Hepatocyte (in vitro differentiated cells): ENCODE measurements around the gene RMND1. TPM values are rescaled to one million over a fixed set of nuclear protein-coding genes. Genes with fewer than 3 reads are reported as not detected.
A peak's percentile ranks its signal among the peaks of the same experiment; 100 is the strongest.

Experiments used
- DNase-seq: peaks from one replicate; pipeline ENCODE4 v3.0.0-alpha.2; 2016; ENCODE audit warnings: low spot score
- H2AFZ ChIP-seq: fragments of 200-600 bp; sonication (generic); 2 replicates; pipeline ENCODE4 v1.6.0; 2016; ENCODE audit warnings: antibody characterized with exemption, mild to moderate bottlenecking
- H3K27ac ChIP-seq: fragments of 200-600 bp; sonication (generic); 2 replicates; pipeline ENCODE4 v1.5.1; 2016; ENCODE audit warnings: mild to moderate bottlenecking
- H3K27me3 ChIP-seq: fragments of 200-600 bp; sonication (generic); 2 replicates; pipeline ENCODE4 v1.6.1; 2016
- H3K36me3 ChIP-seq: fragments of 200-600 bp; sonication (generic); replicated peaks from 2 replicates; pipeline ENCODE4 v1.5.1; 2016; ENCODE audit warnings: low read depth; ENCODE audit not compliant: insufficient read depth
- H3K4me1 ChIP-seq: fragments of 200-600 bp; sonication (generic); 2 replicates; pipeline ENCODE4 v1.5.1; 2016; ENCODE audit warnings: mild to moderate bottlenecking, moderate library complexity; ENCODE audit not compliant: insufficient read depth
- H3K4me2 ChIP-seq: fragments of 200-600 bp; sonication (generic); 2 replicates; pipeline ENCODE4 v1.6.0; 2016
- H3K4me3 ChIP-seq: fragments of 200-600 bp; sonication (generic); 2 replicates; pipeline ENCODE4 v1.5.1; 2016; ENCODE audit warnings: mild to moderate bottlenecking
- H3K79me2 ChIP-seq: fragments of 200-600 bp; sonication (generic); 2 replicates; pipeline ENCODE4 v1.6.0; 2017; ENCODE audit warnings: mild to moderate bottlenecking
- H3K9me2 ChIP-seq: fragments of 200-600 bp; sonication (generic); replicated peaks from 2 replicates; pipeline ENCODE4 v1.6.0; 2017; ENCODE audit warnings: mild to moderate bottlenecking; ENCODE audit not compliant: insufficient read depth
- H3K9me3 ChIP-seq: fragments of 200-600 bp; sonication (generic); 2 replicates; pipeline ENCODE4 v1.5.1; 2016; ENCODE audit warnings: low read depth, mild to moderate bottlenecking
- H4K20me1 ChIP-seq: fragments of 200-600 bp; sonication (generic); 2 replicates; pipeline ENCODE4 v1.6.0; 2016; ENCODE audit warnings: mild to moderate bottlenecking; ENCODE audit not compliant: insufficient read depth, poor library complexity, severe bottlenecking
- EZH2 ChIP-seq: fragments of 200-600 bp; sonication (generic); IDR thresholded peaks from 2 replicates; pipeline ENCODE4 v1.6.1; 2016; ENCODE audit warnings: antibody characterized with exemption, mild to moderate bottlenecking, borderline replicate concordance
- EZH2phosphoT487 ChIP-seq: fragments of 200-600 bp; sonication (generic); IDR thresholded peaks from one replicate; pipeline ENCODE4 v1.6.1; 2018; ENCODE audit warnings: antibody characterized with exemption, mild to moderate bottlenecking, low read depth, moderate library complexity; ENCODE audit not compliant: unreplicated experiment, severe bottlenecking
- WGBS: methylation state at CpG from one replicate; pipeline ENCODE4 v1.1.6; 2016; ENCODE audit warnings: low lambda C conversion rate; ENCODE audit errors: missing lambda C conversion rate; 5-methylcytosine and 5-hydroxymethylcytosine counted together
- polyA plus RNA-seq: library from polyadenylated mRNA; unstranded; fragments of >200 nt; fragmentation: Nextera tagmentation; extraction: Ambion mirVana; gene quantifications from 2 replicates; pipeline ENCODE4 v1.2.1, GENCODE V29; 2016
- total RNA-seq: library from RNA; depleted of rRNA; stranded (reverse); fragments of >200 nt; gene quantifications from 2 replicates; pipeline ENCODE4 v1.2.3, GENCODE V29; 2014
- TF ChIP-seq, protein P1 (sequence below): fragments of 200-600 bp; sonication (generic); IDR thresholded peaks from 2 replicates; pipeline ENCODE4 v1.5.1; 2016; ENCODE audit warnings: antibody characterized with exemption, mild to moderate bottlenecking; ENCODE audit not compliant: poor library complexity

Gene RMND1
- total and polyA plus RNA-seq, 2 experiments from 2014 or later = 24.1 to 41.9 TPM

DNA sequence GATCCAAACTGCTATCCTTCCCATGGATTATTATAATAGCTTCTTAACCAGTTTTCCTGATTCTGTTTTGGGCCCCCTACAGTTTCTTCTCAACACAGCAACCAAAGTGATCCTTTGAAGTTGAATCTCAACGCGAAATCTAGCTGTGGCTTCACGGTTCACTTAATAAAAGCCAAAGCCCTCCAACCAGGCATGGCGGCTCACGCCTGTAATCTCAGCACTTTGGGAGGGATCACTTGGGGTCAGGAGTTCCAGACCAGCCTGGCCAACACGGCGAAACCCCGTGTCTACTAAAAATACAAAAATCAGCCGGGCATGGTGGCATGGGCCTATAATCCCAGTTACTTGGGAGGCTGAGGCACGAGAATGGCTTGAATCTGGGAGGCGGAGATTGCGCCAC, 3.3 kb downstream of the RMND1 start:
- Histone ChIP-seq H3K27me3 (no peaks in the 10 kb centered on the region), H3K4me3 (no peak overlapping the region), H3K36me3 (no peaks in the 10 kb centered on the region), H4K20me1 (no peaks in the 10 kb centered on the region), H2AFZ (no peak overlapping the region), H3K9me3 (no peaks in the 10 kb centered on the region), H3K27ac (no peak overlapping the region), H3K79me2 (peaks cover 72% of the 10 kb centered on the region), H3K4me1 (peaks cover 4% of the 10 kb centered on the region), H3K9me2 (no peaks in the 10 kb centered on the region), H3K4me2 (no peak overlapping the region)
- TF ChIP-seq EZH2 (no peak), EZH2phosphoT487 (no peak)
- TF ChIP-seq, protein P1, sequence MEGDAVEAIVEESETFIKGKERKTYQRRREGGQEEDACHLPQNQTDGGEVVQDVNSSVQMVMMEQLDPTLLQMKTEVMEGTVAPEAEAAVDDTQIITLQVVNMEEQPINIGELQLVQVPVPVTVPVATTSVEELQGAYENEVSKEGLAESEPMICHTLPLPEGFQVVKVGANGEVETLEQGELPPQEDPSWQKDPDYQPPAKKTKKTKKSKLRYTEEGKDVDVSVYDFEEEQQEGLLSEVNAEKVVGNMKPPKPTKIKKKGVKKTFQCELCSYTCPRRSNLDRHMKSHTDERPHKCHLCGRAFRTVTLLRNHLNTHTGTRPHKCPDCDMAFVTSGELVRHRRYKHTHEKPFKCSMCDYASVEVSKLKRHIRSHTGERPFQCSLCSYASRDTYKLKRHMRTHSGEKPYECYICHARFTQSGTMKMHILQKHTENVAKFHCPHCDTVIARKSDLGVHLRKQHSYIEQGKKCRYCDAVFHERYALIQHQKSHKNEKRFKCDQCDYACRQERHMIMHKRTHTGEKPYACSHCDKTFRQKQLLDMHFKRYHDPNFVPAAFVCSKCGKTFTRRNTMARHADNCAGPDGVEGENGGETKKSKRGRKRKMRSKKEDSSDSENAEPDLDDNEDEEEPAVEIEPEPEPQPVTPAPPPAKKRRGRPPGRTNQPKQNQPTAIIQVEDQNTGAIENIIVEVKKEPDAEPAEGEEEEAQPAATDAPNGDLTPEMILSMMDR = no peak
- 93% methylated on average over 10 of the region's 12 CpGs for WGBS
- DNase-seq = no peak

DNA sequence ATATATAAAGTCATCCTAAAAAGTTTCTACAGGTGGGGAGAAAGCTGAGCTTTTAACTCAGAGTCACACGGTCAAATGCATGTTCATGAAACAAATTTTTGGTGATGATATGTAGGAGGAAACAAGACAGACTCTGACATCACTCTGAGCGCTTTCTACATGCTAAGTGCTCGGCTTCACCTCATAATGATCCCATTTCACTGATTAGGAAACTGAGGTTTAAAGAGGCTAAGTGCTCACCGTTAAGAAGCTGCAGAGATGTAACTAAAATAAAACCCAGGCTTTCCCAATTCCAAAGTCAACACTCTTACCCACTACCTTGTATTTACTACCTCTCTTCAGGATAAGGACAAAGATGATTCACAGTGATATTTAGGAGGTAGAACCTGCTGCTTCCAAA, 4.7 kb downstream of the RMND1 start:
- Histone ChIP-seq H3K27me3 (no peaks in the 10 kb centered on the region), H3K4me2 (no peak overlapping the region), H3K36me3 (no peaks in the 10 kb centered on the region), H3K9me2 (no peaks in the 10 kb centered on the region), H3K4me1 (peaks cover 8% of the 10 kb centered on the region), H2AFZ (no peak overlapping the region), H3K27ac (no peak overlapping the region), H3K4me3 (no peak overlapping the region), H4K20me1 (no peaks in the 10 kb centered on the region), H3K9me3 (no peaks in the 10 kb centered on the region), H3K79me2 (peaks cover 76% of the 10 kb centered on the region)
- TF ChIP-seq EZH2 = no peak
- TF ChIP-seq EZH2phosphoT487 = no peak
- TF ChIP-seq, protein P1 = no peak
- DNase-seq = no peak
- 91% methylated on average over 4 of the region's 4 CpGs for WGBS

DNA sequence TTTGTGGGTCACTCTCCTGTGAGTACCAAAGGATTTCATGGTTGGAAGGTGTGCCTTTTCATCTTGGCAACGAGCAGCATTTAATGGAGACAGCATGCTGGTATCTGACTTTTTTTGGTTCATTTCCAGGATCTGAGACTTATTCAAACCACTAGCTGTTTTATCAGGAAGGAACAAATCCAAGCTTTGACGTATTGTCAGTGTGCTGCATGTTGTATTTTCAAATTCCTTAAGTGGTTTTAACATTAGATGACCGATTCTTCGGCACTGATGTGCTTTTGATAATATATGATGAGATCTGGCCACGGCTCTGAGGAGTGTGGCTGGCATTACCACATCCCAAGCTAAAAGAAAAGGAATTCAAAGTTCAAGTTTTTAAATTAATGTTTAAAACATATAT, 6.4 kb downstream of the RMND1 start:
- Histone ChIP-seq H3K27me3 (no peaks in the 10 kb centered on the region), H3K4me3 (no peak overlapping the region), H3K9me3 (no peaks in the 10 kb centered on the region), H3K4me1 (peaks cover 16% of the 10 kb centered on the region), H3K27ac (peak overlapping the region; percentile 65), H3K4me2 (peak overlapping the region; percentile 3), H3K79me2 (peaks cover 87% of the 10 kb centered on the region), H4K20me1 (no peaks in the 10 kb centered on the region), H3K36me3 (no peaks in the 10 kb centered on the region), H3K9me2 (no peaks in the 10 kb centered on the region), H2AFZ (no peak overlapping the region)
- DNase-seq = no peak
- WGBS = 75% methylated on average over 5 of the region's 5 CpGs
- TF ChIP-seq, protein P1 = no peak
- TF ChIP-seq EZH2phosphoT487 = no peak
- no peak for TF ChIP-seq EZH2
